Measurements from ENCODE around the gene SSR1.

The SSR1 gene

GRCh38 chr6:7258231-7258763 is 54.7 kb downstream of the SSR1 start:
- no peak for DNase-seq (ENCODE audit: low read depth in 2 of 2, low spot score in 1 of 2)

- no peak for DNase-seq (ENCODE audit: low read depth in 2 of 2, low spot score in 1 of 2)
Observed at GRCh38 chr6:7257521-7258230, 55.3 kb downstream of the SSR1 start.

GRCh38 chr6:7256785-7257184 is 56.2 kb downstream of the SSR1 start:
- DNase-seq (ENCODE audit: low read depth in 2 of 2, low spot score in 1 of 2), result no peak

GRCh38 chr6:7255918-7256317 is 57.1 kb downstream of the SSR1 start:
- DNase-seq (ENCODE audit: low read depth in 2 of 2, low spot score in 1 of 2), result no peak

- DNase-seq (ENCODE audit: low read depth in 2 of 2, low spot score in 1 of 2), result no peak
Observed at GRCh38 chr6:7254980-7255835, 57.8 kb downstream of the SSR1 start.

- no peak for DNase-seq (ENCODE audit: low read depth in 2 of 2, low spot score in 1 of 2)
Observed at GRCh38 chr6:7252390-7252789, 60.6 kb downstream of the SSR1 start.

GRCh38 chr6:7251646-7252260 is 61.2 kb downstream of the SSR1 start:
- DNase-seq (ENCODE audit: low read depth in 2 of 2, low spot score in 1 of 2), result no peak

DNA sequence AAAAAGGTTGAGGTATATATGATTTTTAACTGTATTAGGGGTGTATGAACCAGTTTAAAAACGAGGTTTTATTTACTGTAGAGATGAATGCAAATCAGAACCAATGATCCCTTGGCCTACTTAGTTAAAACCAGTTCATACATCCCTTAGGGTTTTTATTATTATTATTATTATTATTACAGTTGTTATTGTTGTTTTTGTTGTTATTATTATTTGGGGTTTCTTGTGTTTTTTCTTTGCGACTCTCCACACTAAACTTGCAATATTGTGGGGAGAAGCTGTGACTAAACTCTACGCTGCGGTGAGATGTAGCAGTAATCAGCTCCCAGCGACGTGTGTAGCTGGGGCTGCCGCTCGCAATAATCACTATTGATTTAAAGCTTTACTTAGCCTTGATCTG is 62.2 kb downstream of the SSR1 start:
- DNase-seq (ENCODE audit: low read depth in 2 of 2, low spot score in 1 of 2), result no peak

- no peak for DNase-seq (ENCODE audit: low read depth in 2 of 2, low spot score in 1 of 2)
Observed at GRCh38 chr6:7249946-7250643, 62.9 kb downstream of the SSR1 start.

GRCh38 chr6:7249391-7249790 is 63.6 kb downstream of the SSR1 start:
- DNase-seq (ENCODE audit: low read depth in 2 of 2, low spot score in 1 of 2), result no peak

DNA sequence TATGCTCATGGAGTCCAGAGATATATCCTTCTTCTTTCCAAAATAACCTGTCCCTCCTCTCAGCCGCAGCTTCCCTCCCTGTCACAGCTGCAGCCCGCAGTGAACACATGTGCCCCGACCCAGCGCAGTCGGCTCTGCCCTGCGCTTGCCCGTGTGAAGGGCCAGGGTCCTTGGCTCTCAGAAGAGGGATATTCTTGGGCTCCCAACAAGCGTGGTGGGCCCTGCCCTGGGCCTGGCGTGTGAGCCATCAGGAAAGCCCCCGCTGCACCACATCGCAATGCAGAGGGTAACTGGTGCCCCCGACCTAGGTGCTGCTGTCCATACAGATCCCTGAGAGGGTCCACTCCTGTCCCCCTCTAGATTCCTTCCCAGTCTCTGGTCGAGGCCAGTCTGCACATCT is 65.2 kb downstream of the SSR1 start:
- DNase-seq (ENCODE audit: low read depth in 2 of 2, low spot score in 1 of 2), result no peak

GRCh38 chr6:7247179-7247456 is 65.9 kb downstream of the SSR1 start:
- DNase-seq (ENCODE audit: low read depth in 2 of 2, low spot score in 1 of 2), result no peak

GRCh38 chr6:7246401-7247178 is 66.4 kb downstream of the SSR1 start:
- no peak for DNase-seq (ENCODE audit: low read depth in 2 of 2, low spot score in 1 of 2)

GRCh38 chr6:7245668-7246393 is 67.2 kb downstream of the SSR1 start:
- no peak for DNase-seq (ENCODE audit: low read depth in 2 of 2, low spot score in 1 of 2)

- no peak for DNase-seq (ENCODE audit: low read depth in 2 of 2, low spot score in 1 of 2)
Observed at GRCh38 chr6:7243179-7243981, 69.6 kb downstream of the SSR1 start.

DNA sequence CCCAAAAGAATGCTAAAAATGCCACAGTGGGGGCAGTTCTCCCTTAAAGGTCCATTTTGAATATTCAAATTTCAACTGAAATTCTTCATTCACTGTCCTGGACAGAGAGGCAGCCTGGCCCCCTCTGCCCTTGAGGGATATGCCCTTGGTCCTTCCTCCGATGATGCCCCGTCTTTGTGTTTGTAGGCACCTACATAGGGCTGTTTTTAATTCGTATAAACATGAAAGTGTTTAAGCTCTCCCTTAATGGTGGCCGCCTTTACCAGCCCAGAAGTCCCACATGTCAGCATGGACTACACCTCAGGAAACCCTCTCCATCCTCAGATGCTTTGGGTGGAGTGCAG is 70.2 kb downstream of the SSR1 start:
- no peak for DNase-seq (ENCODE audit: low read depth in 2 of 2, low spot score in 1 of 2)

DNA sequence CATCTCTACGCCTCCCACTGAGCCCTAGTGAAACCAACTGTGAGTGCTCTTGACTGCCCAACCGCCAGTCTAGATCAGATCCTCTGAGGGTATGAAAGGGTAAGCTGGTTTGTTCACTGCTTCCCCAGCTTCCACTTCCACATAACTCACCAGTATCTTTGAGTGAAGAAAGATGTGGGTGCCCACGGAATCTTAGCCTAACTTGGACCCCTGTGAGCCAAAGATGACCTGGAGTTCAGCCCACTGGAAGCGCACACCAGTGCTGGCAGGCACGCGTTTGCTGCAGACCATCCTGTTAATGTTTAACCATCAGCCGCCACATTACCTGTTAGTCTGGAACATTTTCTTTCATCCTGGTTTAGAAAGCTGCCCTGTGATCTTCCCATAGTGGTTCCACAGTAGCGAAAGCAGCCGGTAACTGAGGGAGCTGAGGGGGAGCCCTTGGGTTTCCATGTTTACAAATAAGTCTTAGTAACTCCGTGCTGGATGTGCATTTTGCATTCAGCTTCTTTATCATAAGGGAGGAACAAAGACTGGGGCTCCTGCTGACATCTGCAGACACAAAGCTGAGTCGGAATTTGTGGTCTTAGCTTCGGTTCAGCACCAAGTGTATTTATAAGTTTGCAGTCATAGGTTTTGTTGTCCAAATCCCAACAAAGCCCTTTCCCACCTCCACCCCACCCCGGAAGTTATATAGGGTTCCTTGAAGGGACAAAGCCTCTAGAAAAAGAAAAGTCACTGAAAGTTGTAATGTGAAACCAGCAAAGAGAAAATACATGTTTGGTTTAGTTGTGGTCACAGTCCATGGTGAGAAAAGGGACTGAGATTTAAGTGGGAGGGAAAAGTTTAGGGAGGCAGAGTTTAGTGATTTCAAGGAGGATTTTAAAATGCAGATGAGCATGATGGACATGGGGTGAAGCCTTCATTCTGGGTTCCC is 71.0 kb downstream of the SSR1 start:
- no peak for DNase-seq (ENCODE audit: low read depth in 2 of 2, low spot score in 1 of 2)

DNA sequence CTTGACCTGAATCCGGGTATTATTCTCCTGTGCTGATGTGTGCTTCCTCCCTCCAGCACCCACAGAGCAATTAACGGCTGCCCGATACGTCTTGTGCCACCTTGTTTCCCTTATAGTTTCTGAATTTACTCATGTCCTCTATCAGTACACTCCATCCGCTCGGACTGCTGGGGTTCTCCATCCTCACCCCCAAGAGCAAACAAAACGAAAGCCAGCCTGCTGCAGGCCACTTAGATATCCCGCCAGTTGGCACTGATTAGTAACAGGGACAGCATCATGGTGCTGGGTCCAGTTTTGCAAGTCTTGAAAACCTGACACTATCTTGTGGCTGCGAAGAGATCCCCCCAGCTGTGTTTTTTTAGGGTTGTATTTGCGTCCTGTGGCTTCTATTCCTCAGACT is 71.8 kb downstream of the SSR1 start:
- DNase-seq (ENCODE audit: low read depth in 2 of 2, low spot score in 1 of 2), result no peak

Data from stimulated activated CD8-positive, alpha-beta memory T cell treated with anti-CD3 and anti-CD28 coated beads, Interleukin-4, amount 100 ng/mL, for 1 hour (primary cell).